Peyer's patch (tissue), 4 donors: Measurements from ENCODE around the gene AGR2. TPM values are rescaled to one million over a fixed set of nuclear protein-coding genes. Genes with fewer than 3 reads are reported as not detected.
A peak's percentile ranks its signal among the peaks of the same experiment; 100 is the strongest.

ENCODE experiments used
- DNase-seq, 3 donors: peaks; one replicate each; pipeline ENCODE4 v3.0.0-alpha.2; 2017 to 2019
- H3K27ac ChIP-seq, 4 donors: fragments of 200-600 bp; sonication (generic); one replicate each; pipeline ENCODE4 v1.5.1; 2016 to 2019
- H3K27me3 ChIP-seq, 2 donors: fragments of 200-600 bp; sonication (generic); one replicate each; pipeline ENCODE4 v1.5.1; 2019
- H3K36me3 ChIP-seq, 3 donors: fragments of 200-600 bp; sonication (generic); one replicate each; pipeline ENCODE4 v1.5.1; 2016 to 2019
- H3K4me1 ChIP-seq, 4 donors: fragments of 200-600 bp; sonication (generic); one replicate each; pipeline ENCODE4 v1.5.1; 2016 to 2019
- H3K4me3 ChIP-seq, 4 donors: fragments of 200-600 bp; sonication (generic); 1 replicate in 3 of 4; 2 replicates in 1 of 4; pipeline ENCODE4 v1.5.1; 2016 to 2019; ENCODE audit warnings: mild to moderate bottlenecking in 1 of 4
- H3K9me3 ChIP-seq, 4 donors: fragments of 200-600 bp; sonication (generic); one replicate each; pipeline ENCODE4 v1.5.1; 2016 to 2019; ENCODE audit warnings: mild to moderate bottlenecking in 1 of 4
- POLR2A ChIP-seq, 2 donors: fragments of 450-650 bp; IDR thresholded peaks; one replicate each; pipeline ENCODE4 v1.5.1; 2017; ENCODE audit warnings: antibody characterized with exemption in 2 of 2, mild to moderate bottlenecking in 2 of 2, moderate library complexity in 2 of 2
- total RNA-seq, 4 donors: library from RNA; depleted of rRNA; stranded (reverse); fragments of >200 nt; gene quantifications; one replicate each; pipeline ENCODE4 v1.1.0, GENCODE V29; 2016
- TF ChIP-seq, protein P1 (sequence below), 6 experiments: fragments of 450-650 bp in 4 of 6; fragments of 200-600 bp in 2 of 6; sonication (generic) in 1 of 6; IDR thresholded peaks; one replicate each; pipeline ENCODE4 v1.5.1; 2017 to 2019; ENCODE audit warnings: antibody characterized with exemption in 6 of 6, mild to moderate bottlenecking in 3 of 6, moderate library complexity in 1 of 6

AGR2 gene
- total RNA-seq, 4 donors from 2014 or later: 49.5 to 282 (median 252) TPM

DNA sequence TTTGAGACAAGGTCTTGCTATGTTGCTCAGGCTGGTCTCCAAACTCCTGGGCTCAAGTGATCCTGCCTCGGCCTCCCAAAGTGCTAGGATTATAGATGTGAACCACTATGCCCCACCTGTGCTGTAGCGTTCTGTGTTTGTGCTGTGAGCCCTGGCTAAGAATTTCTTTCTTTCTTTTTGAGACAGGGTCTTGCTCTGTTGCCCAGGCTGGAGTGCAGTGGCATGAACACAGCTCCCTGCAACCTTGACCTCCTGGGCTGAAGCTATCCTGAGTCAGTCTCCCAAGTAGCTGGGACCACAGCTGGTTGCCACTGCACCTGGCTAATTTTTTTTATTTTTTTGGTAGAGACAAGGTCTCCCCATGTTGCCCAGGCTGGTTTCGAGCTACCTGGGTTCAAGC, 39.9 kb downstream of the AGR2 start:
- no peaks in the 10 kb centered on the region for H3K36me3 ChIP-seq
- H3K4me3 ChIP-seq: no peak overlapping the region
- no peak for DNase-seq
- H3K27me3 ChIP-seq: no peaks in the 10 kb centered on the region
- H3K9me3 ChIP-seq: no peaks in the 10 kb centered on the region
- no peaks in the 10 kb centered on the region for H3K4me1 ChIP-seq
- H3K27ac ChIP-seq: no peak overlapping the region
- TF ChIP-seq, protein P1, sequence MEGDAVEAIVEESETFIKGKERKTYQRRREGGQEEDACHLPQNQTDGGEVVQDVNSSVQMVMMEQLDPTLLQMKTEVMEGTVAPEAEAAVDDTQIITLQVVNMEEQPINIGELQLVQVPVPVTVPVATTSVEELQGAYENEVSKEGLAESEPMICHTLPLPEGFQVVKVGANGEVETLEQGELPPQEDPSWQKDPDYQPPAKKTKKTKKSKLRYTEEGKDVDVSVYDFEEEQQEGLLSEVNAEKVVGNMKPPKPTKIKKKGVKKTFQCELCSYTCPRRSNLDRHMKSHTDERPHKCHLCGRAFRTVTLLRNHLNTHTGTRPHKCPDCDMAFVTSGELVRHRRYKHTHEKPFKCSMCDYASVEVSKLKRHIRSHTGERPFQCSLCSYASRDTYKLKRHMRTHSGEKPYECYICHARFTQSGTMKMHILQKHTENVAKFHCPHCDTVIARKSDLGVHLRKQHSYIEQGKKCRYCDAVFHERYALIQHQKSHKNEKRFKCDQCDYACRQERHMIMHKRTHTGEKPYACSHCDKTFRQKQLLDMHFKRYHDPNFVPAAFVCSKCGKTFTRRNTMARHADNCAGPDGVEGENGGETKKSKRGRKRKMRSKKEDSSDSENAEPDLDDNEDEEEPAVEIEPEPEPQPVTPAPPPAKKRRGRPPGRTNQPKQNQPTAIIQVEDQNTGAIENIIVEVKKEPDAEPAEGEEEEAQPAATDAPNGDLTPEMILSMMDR (IDR thresholded peaks at IDR 0.05): no peak
- no peak for TF ChIP-seq POLR2A (IDR thresholded peaks at IDR 0.05)

DNA sequence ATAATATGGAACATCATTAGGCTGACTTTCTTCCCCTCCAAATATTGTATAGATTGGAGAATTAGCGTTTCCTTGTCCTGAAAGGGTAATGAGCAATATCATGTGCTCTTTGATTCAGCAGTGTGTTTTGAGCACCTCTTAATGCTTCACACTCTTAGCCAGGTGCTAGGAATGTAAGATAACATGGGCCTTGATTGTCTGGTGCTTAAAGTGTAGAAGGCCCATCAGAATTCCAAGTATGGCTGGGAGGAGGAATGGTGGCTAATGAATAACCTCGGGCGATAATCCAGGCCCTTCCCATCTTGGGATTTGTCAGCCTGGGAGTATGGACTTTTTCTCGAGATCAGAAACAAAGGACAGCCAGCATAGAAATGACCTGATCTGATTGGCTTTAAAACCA, 42.6 kb downstream of the AGR2 start:
- Histone ChIP-seq H3K4me3 (no peak overlapping the region), H3K36me3 (no peaks in the 10 kb centered on the region), H3K27me3 (no peaks in the 10 kb centered on the region), H3K27ac (no peak overlapping the region), H3K4me1 (no peaks in the 10 kb centered on the region), H3K9me3 (no peaks in the 10 kb centered on the region)
- TF ChIP-seq, protein P1 (IDR thresholded peaks at IDR 0.05): no peak
- TF ChIP-seq POLR2A (IDR thresholded peaks at IDR 0.05): no peak
- DNase-seq: peak in 1 of 3 donors; percentile 51

DNA sequence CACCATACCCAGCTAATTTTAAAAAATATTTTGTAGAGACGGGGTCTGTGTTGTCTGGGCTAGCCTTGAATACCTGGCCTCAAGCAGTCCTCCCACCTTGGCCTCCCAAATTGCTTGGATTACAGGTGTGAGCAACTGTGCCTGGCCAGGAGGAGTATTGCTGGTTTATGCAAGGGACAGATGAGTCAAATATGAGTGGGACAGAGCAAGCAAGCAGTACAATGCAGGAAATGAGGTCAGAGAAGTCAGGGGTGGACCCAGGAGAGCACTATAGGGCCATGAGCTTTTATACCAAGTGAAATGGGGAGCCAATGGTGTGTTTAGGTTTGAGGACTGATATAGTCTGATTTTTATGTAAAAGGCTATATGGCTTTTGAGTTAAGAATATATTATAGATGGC, 45.0 kb downstream of the AGR2 start:
- Histone ChIP-seq H3K9me3 (no peaks in the 10 kb centered on the region), H3K36me3 (no peaks in the 10 kb centered on the region), H3K4me1 (no peaks in the 10 kb centered on the region), H3K4me3 (no peak overlapping the region), H3K27me3 (no peaks in the 10 kb centered on the region), H3K27ac (peak overlapping the region in 1 of 4 donors; percentile 67)
- DNase-seq: no peak
- TF ChIP-seq POLR2A (IDR thresholded peaks at IDR 0.05): no peak
- TF ChIP-seq, protein P1 (IDR thresholded peaks at IDR 0.05): no peak

DNA sequence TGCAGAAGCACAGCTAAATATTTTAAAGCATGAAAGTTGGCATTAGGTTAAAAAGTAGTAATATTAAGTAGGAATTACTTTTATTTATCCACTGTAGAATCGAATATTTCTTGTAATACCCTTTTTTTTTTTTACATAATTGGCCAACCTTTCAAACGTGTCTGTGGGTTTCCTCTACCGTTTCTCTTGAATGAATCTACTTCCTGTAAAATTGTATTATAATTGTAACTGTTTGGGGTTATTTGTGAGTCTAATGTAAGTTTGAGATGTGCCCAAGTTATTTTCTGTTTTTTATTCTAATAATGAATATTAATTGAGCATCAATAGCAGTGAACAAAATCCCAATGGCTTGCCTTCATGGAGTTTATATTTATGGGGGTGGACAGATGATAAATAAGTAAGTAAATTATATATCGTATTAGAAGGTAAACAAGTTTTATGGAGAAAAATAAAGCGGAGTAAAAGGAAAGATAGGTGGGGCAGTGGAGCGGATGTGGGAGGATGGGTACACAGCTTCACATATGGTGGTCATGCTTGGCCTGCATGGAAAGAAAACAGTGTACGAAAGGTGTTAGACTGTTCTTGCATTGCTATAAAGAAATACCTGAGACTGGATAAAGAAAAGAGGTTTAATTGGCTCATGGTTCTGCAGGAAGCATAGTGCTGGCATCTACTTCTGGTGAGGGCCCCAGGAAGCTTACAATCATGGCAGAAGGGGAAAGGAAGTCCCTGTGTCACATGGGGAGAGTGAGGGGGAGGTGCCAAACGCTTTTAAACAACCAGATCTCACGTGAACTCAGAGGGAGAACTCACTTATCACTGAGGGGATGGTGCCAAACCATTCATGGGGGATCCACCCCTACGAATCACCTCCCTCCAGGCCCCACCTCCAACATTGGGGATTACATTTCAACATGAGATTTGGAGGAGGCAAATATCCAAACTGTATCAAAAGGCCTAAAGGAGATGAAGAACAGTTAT, 45.9 kb downstream of the AGR2 start:
- Histone ChIP-seq H3K27me3 (no peaks in the 10 kb centered on the region), H3K27ac (peak overlapping the region in 1 of 4 donors; percentile 67), H3K4me1 (no peaks in the 10 kb centered on the region), H3K9me3 (no peaks in the 10 kb centered on the region), H3K4me3 (no peak overlapping the region), H3K36me3 (no peaks in the 10 kb centered on the region)
- TF ChIP-seq, protein P1 (IDR thresholded peaks at IDR 0.05): no peak
- no peak for TF ChIP-seq POLR2A (IDR thresholded peaks at IDR 0.05)
- peak in 1 of 3 donors; percentile 58 for DNase-seq

DNA sequence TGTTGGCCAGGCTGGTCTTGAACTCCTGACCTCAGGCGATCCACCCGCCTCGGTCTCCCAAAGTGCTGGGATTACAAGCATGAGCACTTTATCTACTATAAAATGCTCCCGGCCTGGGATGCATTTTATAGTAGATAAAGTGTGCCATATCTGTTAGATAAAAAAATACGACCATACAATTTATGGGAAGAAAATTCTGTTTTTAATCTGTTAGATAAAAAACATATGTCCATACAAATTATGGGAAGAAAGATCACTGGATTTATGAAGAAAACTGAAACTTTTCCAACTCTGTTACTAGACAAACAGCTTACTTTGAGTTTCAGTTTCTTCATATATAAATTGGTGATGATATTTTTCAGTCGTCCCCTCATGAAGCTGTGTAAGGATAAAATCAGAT, 46.8 kb downstream of the AGR2 start:
- TF ChIP-seq, protein P1 (IDR thresholded peaks at IDR 0.05): no peak
- no peak for TF ChIP-seq POLR2A (IDR thresholded peaks at IDR 0.05)
- Histone ChIP-seq H3K9me3 (no peaks in the 10 kb centered on the region), H3K4me1 (no peaks in the 10 kb centered on the region), H3K36me3 (no peaks in the 10 kb centered on the region), H3K27ac (no peak overlapping the region), H3K4me3 (no peak overlapping the region), H3K27me3 (no peaks in the 10 kb centered on the region)
- DNase-seq: no peak
